HepG2 (cell line): ENCODE measurements around the gene PPP1R13B. TPM values are rescaled to one million over a fixed set of nuclear protein-coding genes. Genes with fewer than 3 reads are reported as not detected.

Source experiments
- ATAC-seq: fragments of 200-7000 bp; cut with Tn5 transposase; 3 replicates; pipeline ENCODE4 v1.9.1; 2020; ENCODE audit warnings: mild to moderate bottlenecking, moderate library complexity
- BruUV-seq: library from RNA; stranded (reverse); fragments of 400-500 nt; replicated peaks from 2 replicates; lab custom pipeline; 2021; lab: Mats Ljungman, UMichigan
- CTCF ChIA-PET: fragments of 300-600 bp; formaldehyde crosslinking; extraction: SDS; loops from one replicate; lab custom pipeline; 2021; ENCODE audit warnings: low total read pairs, inconsistent platforms, low intra/inter-chr PET ratio; lab: Yijun Ruan, JAX
- POLR2A ChIA-PET: fragments of 350-600 bp; sonication (Branson Sonifier 250); formaldehyde crosslinking; loops from one replicate; lab custom pipeline; 2020; ENCODE audit warnings: antibody characterized with exemption, inconsistent platforms; lab: Yijun Ruan, JAX
- DNase-seq: peaks from one replicate; pipeline ENCODE4 v3.0.0-alpha.2; 2015; ENCODE audit warnings: low spot score
- FAIRE-seq: peaks from 3 replicates; lab custom pipeline; 2011; peaks lifted over from hg19 to GRCh38; lab: Jason Lieb, UNC
- H2AFZ ChIP-seq: one replicate; pipeline ENCODE4 v1.6.1; 2011; ENCODE audit warnings: low read length, inconsistent platforms
- H3K27ac ChIP-seq: fragments of 300-600 bp; 3 replicates; pipeline ENCODE4 v1.8.0; 2011; ENCODE audit warnings: mixed run types, mild to moderate bottlenecking, mixed read lengths, low read length, inconsistent platforms; ENCODE audit not compliant: insufficient read depth; ENCODE audit errors: extremely low read length
- H3K27me3 ChIP-seq, 2 experiments: fragments of 200-600 bp in 1 of 2; 2 replicates in 1 of 2; 3 replicates in 1 of 2; pipeline versions ENCODE4 v1.6.0 to v1.8.0; 2011; ENCODE audit warnings: low read length in 2 of 2, mild to moderate bottlenecking in 2 of 2, moderate library complexity in 2 of 2, inconsistent platforms in 1 of 2; ENCODE audit not compliant: insufficient read depth in 2 of 2, control insufficient read depth in 1 of 2
- H3K36me3 ChIP-seq, 2 experiments: fragments of 200-600 bp in 1 of 2; replicated peaks in 1 of 2; 2 replicates in 1 of 2; 3 replicates in 1 of 2; pipeline versions ENCODE4 v1.5.1 to v1.8.0; 2011; ENCODE audit warnings: low read length in 2 of 2, inconsistent platforms in 1 of 2; ENCODE audit not compliant: insufficient read depth in 2 of 2, control insufficient read depth in 1 of 2
- H3K4me1 ChIP-seq: 2 replicates; pipeline ENCODE4 v1.5.1; 2012; ENCODE audit warnings: low read length, inconsistent platforms; ENCODE audit not compliant: insufficient read depth
- H3K4me2 ChIP-seq: 2 replicates; pipeline ENCODE4 v1.6.0; 2011; ENCODE audit warnings: low read depth, low read length, inconsistent platforms
- H3K4me3 ChIP-seq, 3 experiments: fragments of 200-600 bp in 1 of 3; sonication (generic), shearing (Covaris generic) in 1 of 3; replicated peaks in 1 of 3; 2 replicates each; pipeline ENCODE4 v1.5.1; 2011 to 2016; ENCODE audit warnings: low read length in 3 of 3, inconsistent platforms in 2 of 3, low read depth in 2 of 3, mild to moderate bottlenecking in 2 of 3, control low read depth in 1 of 3, mixed read lengths in 1 of 3; ENCODE audit not compliant: insufficient read depth in 1 of 3
- H3K79me2 ChIP-seq: one replicate; pipeline ENCODE4 v1.6.1; 2011; ENCODE audit warnings: low read length, inconsistent platforms; ENCODE audit not compliant: insufficient read depth
- H3K9ac ChIP-seq: 2 replicates; pipeline ENCODE4 v1.6.0; 2011; ENCODE audit warnings: mild to moderate bottlenecking, low read depth, low read length, inconsistent platforms; ENCODE audit not compliant: insufficient read depth
- H3K9me3 ChIP-seq: 2 replicates; pipeline ENCODE4 v1.5.1; 2012; ENCODE audit warnings: mild to moderate bottlenecking, low read length
- H4K20me1 ChIP-seq: 2 replicates; pipeline ENCODE4 v1.6.0; 2011; ENCODE audit warnings: inconsistent platforms, mild to moderate bottlenecking, low read length, moderate library complexity; ENCODE audit not compliant: insufficient read depth
- CHCHD3 ChIP-seq: sonication (generic); formaldehyde crosslinking; IDR thresholded peaks from 2 replicates; pipeline ENCODE4 v1.8.0; 2022; ENCODE audit warnings: mild to moderate bottlenecking, missing genetic modification reagents, moderate library complexity
- JARID2 ChIP-seq: sonication (generic); formaldehyde crosslinking; IDR thresholded peaks from 2 replicates; pipeline ENCODE4 v1.8.1; 2023; ENCODE audit warnings: missing genetic modification reagents, inconsistent platforms; ENCODE audit not compliant: insufficient replicate concordance
- JUNB ChIP-seq: sonication (generic); formaldehyde crosslinking; IDR thresholded peaks from 2 replicates; pipeline ENCODE4 v1.8.0; 2022; ENCODE audit warnings: missing genetic modification reagents, mild to moderate bottlenecking, borderline replicate concordance
- JUND ChIP-seq: sonication (generic); formaldehyde crosslinking; IDR thresholded peaks from 2 replicates; pipeline ENCODE4 v1.8.0; 2022; ENCODE audit warnings: mild to moderate bottlenecking, missing genetic modification reagents
- KDM2A ChIP-seq: sonication (generic); formaldehyde crosslinking; IDR thresholded peaks from 2 replicates; pipeline ENCODE4 v1.4.0; 2020; ENCODE audit warnings: low read depth, missing genetic modification reagents, borderline replicate concordance
- LRRFIP1 ChIP-seq: sonication (generic); formaldehyde crosslinking; conservative IDR thresholded peaks from 2 replicates; pipeline ENCODE4 v1.4.0; 2020; ENCODE audit warnings: missing genetic modification reagents
- RORA ChIP-seq: sonication (generic); formaldehyde crosslinking; IDR thresholded peaks from 2 replicates; pipeline ENCODE4 v1.5.0; 2020; ENCODE audit warnings: mild to moderate bottlenecking, missing genetic modification reagents, moderate library complexity
- ZNF275 ChIP-seq: sonication (generic); formaldehyde crosslinking; IDR thresholded peaks from 2 replicates; pipeline ENCODE4 v1.8.0; 2022; ENCODE audit warnings: missing genetic modification reagents, mild to moderate bottlenecking, inconsistent platforms, borderline replicate concordance
- ZNF605 ChIP-seq: sonication (generic); formaldehyde crosslinking; IDR thresholded peaks from 2 replicates; pipeline ENCODE4 v1.8.0; 2022; ENCODE audit warnings: mild to moderate bottlenecking, missing genetic modification reagents
- ZNF687 ChIP-seq: sonication (generic); formaldehyde crosslinking; IDR thresholded peaks from 2 replicates; pipeline ENCODE4 v1.5.1; 2020; ENCODE audit warnings: mild to moderate bottlenecking, missing genetic modification reagents, moderate library complexity
- ZNF691 ChIP-seq: sonication (generic); formaldehyde crosslinking; IDR thresholded peaks from 2 replicates; pipeline ENCODE4 v1.4.0; 2020; ENCODE audit warnings: missing genetic modification reagents, low read depth, mild to moderate bottlenecking, borderline replicate concordance
- WGBS: methylation state at CpG from one replicate; pipeline ENCODE4 v1.1.6; 2017; ENCODE audit warnings: low lambda C conversion rate; 5-methylcytosine and 5-hydroxymethylcytosine counted together
- in situ Hi-C: cut with HindIII; loops from 2 replicates; pipeline ENCODE4 v1.10.0; 2017; ENCODE audit warnings: low pct_unique_long_range_greater_than_20kb; ENCODE audit not compliant: extremely low pct_ligation_motif_present
- intact Hi-C: fragments of 100-400 bp; cut with micrococcal nuclease; formaldehyde crosslinking; loops from one replicate; pipeline ENCODE4 v1.10.0; 2022; ENCODE audit not compliant: unreplicated experiment
- polyA plus RNA-seq, 8 experiments: library from polyadenylated mRNA; depleted of rRNA in 3 of 8; stranded (reverse) in 7 of 8; unstranded in 1 of 8; fragments of >200 nt; fragmentation: Illumina TruSeq in 4 of 8; extraction: Trizol in 4 of 8; gene quantifications; 2 replicates each; pipeline versions ENCODE4 v1.2.1 to v1.2.3, GENCODE V29; 2011 to 2016; ENCODE audit warnings: low read depth in 4 of 8, missing spikeins in 1 of 8, mixed read lengths in 1 of 8; ENCODE audit not compliant: insufficient read depth in 1 of 8
- total RNA-seq, 5 experiments: library from RNA; depleted of rRNA; stranded (reverse); fragments of >200 nt; fragmentation: Illumina TruSeq; extraction: Trizol; gene quantifications; 2 replicates each; pipeline ENCODE4 v1.2.3, GENCODE V29; 2016; ENCODE audit warnings: low read depth in 1 of 5

PPP1R13B gene
- total and polyA plus RNA-seq, 2 of the 13 experiments (the other 11 are each of a cell fraction or from before 2014, with no cell fraction given): 4.6 to 9.4 TPM

- Histone ChIP-seq H3K9me3 (no peaks in the 10 kb centered on the region), H3K27me3 (no peaks in the 10 kb centered on the region), H2AFZ (no peak overlapping the region), H3K4me2 (no peak overlapping the region), H4K20me1 (no peaks in the 10 kb centered on the region), H3K9ac (no peak overlapping the region), H3K36me3 (no peaks in the 10 kb centered on the region), H3K79me2 (peaks cover 10% of the 10 kb centered on the region), H3K27ac (no peak overlapping the region), H3K4me3 (no peak overlapping the region), H3K4me1 (peaks cover 15% of the 10 kb centered on the region)
- intact Hi-C loops (loop anchor here (5.0 kb wide), 1 partner anchor 42 kb away; the partner anchor contains the start of gene PPP1R13B), in situ Hi-C loops (loop anchor here (5.0 kb wide), 1 partner anchor 107 kb away; no protein-coding TSS in a partner anchor)
- no peak for ATAC-seq
- no peak for FAIRE-seq
- TF ChIP-seq JUNB (no peak), LRRFIP1 (CRISPR knock-in tag) (no peak), ZNF605 (CRISPR knock-in tag) (no peak), RORA (CRISPR knock-in tag) (no peak), ZNF275 (CRISPR knock-in tag) (no peak), JUND (CRISPR knock-in tag) (no peak), ZNF691 (CRISPR knock-in tag) (no peak), JARID2 (CRISPR knock-in tag) (no peak), ZNF687 (CRISPR knock-in tag) (no peak), CHCHD3 (CRISPR knock-in tag) (no peak), KDM2A (CRISPR knock-in tag) (no peak)
- ChIA-PET POLR2A (no interaction called here), CTCF (no interaction called here)
- DNase-seq: no peak
- BruUV-seq: no TSS peak
- WGBS: 97% methylated on average over 1 of the region's 1 CpG
Observed at GRCh38 chr14:103805708-103806107, 41.7 kb downstream of the PPP1R13B start.
